ENCODE results near the gene CASKIN1. TPM values are rescaled to one million over a fixed set of nuclear protein-coding genes. Genes with fewer than 3 reads are reported as not detected.

The CASKIN1 gene
- total RNA-seq, 1 donor from 2014 or later: under 0.01 TPM

DNA sequence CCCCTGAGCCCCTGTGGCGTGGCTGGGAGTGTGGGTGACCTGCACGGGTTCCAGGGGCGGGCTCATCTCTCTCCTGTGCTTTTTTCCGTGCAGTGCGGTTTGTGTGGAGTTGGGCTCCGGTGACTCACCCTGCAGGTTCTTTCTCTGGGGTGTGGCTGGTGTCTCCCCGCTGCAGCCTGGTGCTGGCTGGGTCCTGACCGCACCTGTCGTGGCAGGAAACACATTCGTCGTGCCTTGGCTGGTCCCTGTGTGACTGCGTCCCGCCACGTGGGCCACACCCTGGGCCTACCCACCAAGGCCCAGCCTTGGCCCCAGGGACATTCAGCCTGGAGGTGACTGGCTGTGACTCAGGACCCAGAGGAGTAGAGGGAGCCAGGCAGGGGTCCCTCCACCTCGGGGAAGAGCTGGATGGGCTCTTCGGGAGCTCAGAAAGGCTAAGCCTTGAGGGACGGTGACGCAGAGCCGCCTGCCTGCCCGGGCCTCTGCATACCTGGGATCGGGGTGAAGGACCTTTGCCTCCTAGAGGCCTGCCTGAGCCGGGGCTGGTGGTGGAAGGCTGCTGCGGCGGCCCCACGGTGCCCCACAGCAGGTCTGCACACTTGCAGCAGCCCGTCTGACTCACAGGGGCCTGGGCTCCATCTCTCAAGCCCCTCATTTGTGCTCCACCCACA, 33.1 kb downstream of the CASKIN1 start:
- FAIRE-seq (peak; percentile 87), DNase-seq (ENCODE audit: low read depth) (peak; percentile 78)
- Histone ChIP-seq H3K27me3 (ENCODE audit: control insufficient read depth, insufficient read depth, low read length) (no peaks in the 10 kb centered on the region), H3K4me3 (ENCODE audit: low read depth, low read length) (no peak overlapping the region), H3K36me3 (ENCODE audit: control insufficient read depth, insufficient read depth, low read length) (peaks cover 24% of the 10 kb centered on the region)
- TF ChIP-seq, protein P1, sequence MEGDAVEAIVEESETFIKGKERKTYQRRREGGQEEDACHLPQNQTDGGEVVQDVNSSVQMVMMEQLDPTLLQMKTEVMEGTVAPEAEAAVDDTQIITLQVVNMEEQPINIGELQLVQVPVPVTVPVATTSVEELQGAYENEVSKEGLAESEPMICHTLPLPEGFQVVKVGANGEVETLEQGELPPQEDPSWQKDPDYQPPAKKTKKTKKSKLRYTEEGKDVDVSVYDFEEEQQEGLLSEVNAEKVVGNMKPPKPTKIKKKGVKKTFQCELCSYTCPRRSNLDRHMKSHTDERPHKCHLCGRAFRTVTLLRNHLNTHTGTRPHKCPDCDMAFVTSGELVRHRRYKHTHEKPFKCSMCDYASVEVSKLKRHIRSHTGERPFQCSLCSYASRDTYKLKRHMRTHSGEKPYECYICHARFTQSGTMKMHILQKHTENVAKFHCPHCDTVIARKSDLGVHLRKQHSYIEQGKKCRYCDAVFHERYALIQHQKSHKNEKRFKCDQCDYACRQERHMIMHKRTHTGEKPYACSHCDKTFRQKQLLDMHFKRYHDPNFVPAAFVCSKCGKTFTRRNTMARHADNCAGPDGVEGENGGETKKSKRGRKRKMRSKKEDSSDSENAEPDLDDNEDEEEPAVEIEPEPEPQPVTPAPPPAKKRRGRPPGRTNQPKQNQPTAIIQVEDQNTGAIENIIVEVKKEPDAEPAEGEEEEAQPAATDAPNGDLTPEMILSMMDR (IDR thresholded peaks at IDR 0.05; ENCODE audit: insufficient read depth, low read length, severe bottlenecking): no peak

DNA sequence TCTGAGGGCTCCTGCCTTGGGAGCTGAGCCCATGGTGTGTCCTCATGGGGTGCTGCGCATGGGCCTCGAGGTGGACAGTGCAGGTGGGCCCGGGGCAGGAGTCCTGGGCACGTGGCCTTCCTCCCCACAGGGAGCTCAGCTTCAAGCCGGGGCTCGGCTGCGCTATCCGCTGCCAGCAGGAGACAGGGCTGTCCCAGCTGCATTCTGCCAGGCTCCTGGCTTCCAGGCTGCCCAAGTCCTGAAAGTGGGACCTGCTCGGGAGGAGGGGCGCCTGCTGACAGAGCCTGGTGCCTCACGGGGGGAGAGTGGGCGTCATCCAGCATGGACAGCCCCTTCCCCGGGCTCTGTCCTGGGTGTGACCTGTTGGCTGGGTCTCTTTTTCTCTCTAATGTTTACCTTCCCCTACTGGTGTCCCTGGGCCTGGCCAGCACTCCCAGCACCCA, 33.7 kb downstream of the CASKIN1 start:
- Histone ChIP-seq H3K4me3 (ENCODE audit: low read depth, low read length) (no peak overlapping the region), H3K27me3 (ENCODE audit: control insufficient read depth, insufficient read depth, low read length) (no peaks in the 10 kb centered on the region), H3K36me3 (ENCODE audit: control insufficient read depth, insufficient read depth, low read length) (peaks cover 21% of the 10 kb centered on the region)
- TF ChIP-seq, protein P1 (IDR thresholded peaks at IDR 0.05; ENCODE audit: insufficient read depth, low read length, severe bottlenecking): peak; percentile 8
- DNase-seq (ENCODE audit: low read depth) (no peak), FAIRE-seq (no peak)

DNA sequence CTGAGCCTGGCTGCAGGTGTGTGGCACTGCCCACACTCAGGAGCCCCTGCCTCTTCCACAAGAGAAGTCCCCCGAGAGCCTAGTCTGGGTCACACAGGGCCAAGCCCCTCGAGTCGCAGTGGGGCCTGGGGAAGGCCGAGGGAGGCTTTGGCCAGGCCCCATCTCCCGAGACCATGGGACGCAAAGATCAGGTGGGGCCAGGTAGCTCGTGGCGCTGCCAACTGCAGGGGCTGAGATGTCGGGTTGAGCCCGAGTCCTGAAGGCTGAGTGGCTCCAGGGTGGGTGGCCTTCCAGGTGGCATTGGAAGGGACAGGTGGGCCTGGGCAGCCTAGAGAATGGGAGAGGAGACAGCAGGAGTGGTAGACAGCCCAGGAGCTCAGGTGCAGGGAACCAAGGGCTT, 34.5 kb downstream of the CASKIN1 start:
- Histone ChIP-seq H3K36me3 (ENCODE audit: control insufficient read depth, insufficient read depth, low read length) (peaks cover 14% of the 10 kb centered on the region), H3K4me3 (ENCODE audit: low read depth, low read length) (no peak overlapping the region), H3K27me3 (ENCODE audit: control insufficient read depth, insufficient read depth, low read length) (no peaks in the 10 kb centered on the region)
- DNase-seq (ENCODE audit: low read depth): no peak
- FAIRE-seq: no peak
- TF ChIP-seq, protein P1 (IDR thresholded peaks at IDR 0.05; ENCODE audit: insufficient read depth, low read length, severe bottlenecking): no peak

DNA sequence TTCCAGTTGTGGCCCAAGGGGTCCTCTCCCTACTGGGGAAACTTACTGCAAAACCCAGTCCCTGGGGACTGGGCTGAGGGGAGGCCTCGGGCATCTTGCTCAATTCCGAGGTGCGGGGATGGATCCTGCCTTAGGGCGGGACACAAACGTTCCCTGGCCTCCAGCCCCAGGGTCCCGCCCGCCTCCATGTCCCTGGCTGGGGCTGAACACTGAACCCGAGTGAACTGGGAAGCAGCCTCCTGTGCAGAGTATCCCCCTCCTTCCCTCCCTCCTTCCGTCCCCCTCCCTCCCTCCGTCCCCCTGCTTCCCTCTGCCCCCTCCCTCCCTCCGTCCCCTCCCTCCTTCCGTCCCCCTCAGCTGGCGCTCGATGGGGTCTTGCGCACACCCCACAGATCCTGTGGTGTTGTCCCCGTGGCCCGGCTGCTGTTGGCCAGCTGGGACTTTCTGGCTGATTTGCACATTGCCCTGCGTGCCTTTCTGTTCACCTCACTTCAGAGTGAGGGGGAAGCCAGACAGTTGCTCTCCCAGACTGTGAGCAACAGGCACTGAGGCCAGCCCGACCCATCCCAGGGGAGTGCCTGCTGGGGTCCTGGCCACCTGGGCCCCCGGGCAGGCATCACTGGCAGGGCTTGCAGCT, 35.4 kb downstream of the CASKIN1 start:
- H3K27me3 ChIP-seq (ENCODE audit: control insufficient read depth, insufficient read depth, low read length): no peaks in the 10 kb centered on the region
- no peak for DNase-seq (ENCODE audit: low read depth)
- no peak for FAIRE-seq
- H3K36me3 ChIP-seq (ENCODE audit: control insufficient read depth, insufficient read depth, low read length): peaks cover 12% of the 10 kb centered on the region
- no peak overlapping the region for H3K4me3 ChIP-seq (ENCODE audit: low read depth, low read length)
- TF ChIP-seq, protein P1 (IDR thresholded peaks at IDR 0.05; ENCODE audit: insufficient read depth, low read length, severe bottlenecking): no peak

DNA sequence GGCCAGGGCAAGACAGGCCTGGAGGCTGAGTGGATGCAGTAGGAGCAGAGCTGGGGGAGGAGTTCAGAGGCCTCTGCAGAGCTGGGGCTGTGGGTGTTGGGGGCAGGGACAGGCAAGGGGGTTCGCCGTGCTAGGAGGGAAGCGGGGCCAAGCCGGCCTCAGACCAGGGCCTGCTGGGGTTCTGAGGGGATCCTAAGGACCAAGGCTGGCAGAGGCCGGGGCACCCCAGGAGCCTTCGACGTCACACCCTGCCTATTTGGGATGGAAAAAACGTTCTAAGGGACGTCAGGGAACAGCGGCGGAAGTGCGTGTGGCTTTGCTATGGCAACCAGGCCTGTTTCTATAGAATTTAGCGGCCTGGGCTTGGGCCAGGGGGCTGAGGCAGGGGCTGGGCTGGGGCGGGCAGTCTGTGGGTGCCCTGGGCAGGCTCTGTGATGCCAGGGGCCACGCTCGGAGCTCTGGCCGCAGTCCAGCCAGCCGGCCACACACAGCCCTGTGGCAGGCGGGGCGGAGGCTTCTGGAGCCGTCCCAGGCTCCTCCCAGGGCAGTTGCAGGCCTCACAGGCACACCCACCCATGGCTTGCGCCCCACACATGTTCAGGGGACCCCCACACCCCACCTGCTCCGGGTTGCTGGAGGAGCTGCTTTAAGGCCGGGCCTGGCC, 37.1 kb downstream of the CASKIN1 start:
- Histone ChIP-seq H3K4me3 (ENCODE audit: low read depth, low read length) (no peak overlapping the region), H3K36me3 (ENCODE audit: control insufficient read depth, insufficient read depth, low read length) (peaks cover 13% of the 10 kb centered on the region), H3K27me3 (ENCODE audit: control insufficient read depth, insufficient read depth, low read length) (no peaks in the 10 kb centered on the region)
- TF ChIP-seq, protein P1 (IDR thresholded peaks at IDR 0.05; ENCODE audit: insufficient read depth, low read length, severe bottlenecking): no peak
- DNase-seq (ENCODE audit: low read depth) (no peak), FAIRE-seq (no peak)

All from bronchial epithelial cell (primary cell).